Neutrophil (primary cell): ENCODE measurements around the gene HS1BP3.

Experiments used
- H3K27ac ChIP-seq: fragments of 200-600 bp; sonication (generic); 2 replicates; pipeline ENCODE4 v1.5.1; 2016; ENCODE audit warnings: mild to moderate bottlenecking, moderate library complexity
- H3K27me3 ChIP-seq: fragments of 200-600 bp; sonication (generic); 2 replicates; pipeline ENCODE4 v1.6.0; 2016; ENCODE audit warnings: mild to moderate bottlenecking
- H3K36me3 ChIP-seq: fragments of 200-600 bp; sonication (generic); 2 replicates; pipeline ENCODE4 v1.5.1; 2017
- H3K4me1 ChIP-seq, 2 experiments: fragments of 200-600 bp in 1 of 2; sonication (generic) in 1 of 2; 1 replicate in 1 of 2; 2 replicates in 1 of 2; pipeline versions ENCODE4 v1.5.1 to v1.6.1; 2013 to 2016; ENCODE audit warnings: low read depth in 1 of 2, low read length in 1 of 2, mild to moderate bottlenecking in 1 of 2, moderate library complexity in 1 of 2; ENCODE audit not compliant: control insufficient read depth in 1 of 2, insufficient read depth in 1 of 2
- H3K4me3 ChIP-seq, 2 experiments: fragments of 200-600 bp in 1 of 2; sonication (generic) in 1 of 2; 1 replicate in 1 of 2; 2 replicates in 1 of 2; pipeline ENCODE4 v1.5.1; 2013 to 2016; ENCODE audit warnings: low read depth in 1 of 2, low read length in 1 of 2, mild to moderate bottlenecking in 1 of 2, moderate library complexity in 1 of 2
- H3K9me3 ChIP-seq: fragments of 200-600 bp; sonication (generic); 2 replicates; pipeline ENCODE4 v1.5.1; 2016
- TF ChIP-seq, protein P1 (sequence below): fragments of 200-600 bp; sonication (generic); IDR thresholded peaks from 2 replicates; pipeline ENCODE4 v1.5.1; 2016; ENCODE audit warnings: antibody characterized with exemption

Gene HS1BP3

DNA sequence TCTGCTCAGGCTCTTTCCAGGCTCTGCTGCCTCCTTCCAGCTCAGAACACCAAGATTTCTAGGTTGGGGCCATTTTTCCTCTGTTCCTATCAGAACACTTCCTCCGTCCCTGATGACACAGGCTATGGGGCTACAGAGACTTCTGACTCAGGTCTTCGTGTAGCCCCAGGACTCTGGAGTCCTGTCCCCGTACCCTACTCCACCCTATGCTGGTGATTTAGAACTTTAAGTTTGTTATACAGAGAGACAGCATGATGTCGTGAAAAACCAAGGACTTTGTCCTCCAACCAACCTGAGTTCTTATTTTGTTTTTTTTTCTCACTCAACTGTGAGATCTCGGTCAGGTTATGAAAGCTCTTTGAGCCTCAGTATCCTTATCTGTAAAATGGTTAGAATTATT, 78.7 kb downstream of the HS1BP3 start:
- TF ChIP-seq, protein P1, sequence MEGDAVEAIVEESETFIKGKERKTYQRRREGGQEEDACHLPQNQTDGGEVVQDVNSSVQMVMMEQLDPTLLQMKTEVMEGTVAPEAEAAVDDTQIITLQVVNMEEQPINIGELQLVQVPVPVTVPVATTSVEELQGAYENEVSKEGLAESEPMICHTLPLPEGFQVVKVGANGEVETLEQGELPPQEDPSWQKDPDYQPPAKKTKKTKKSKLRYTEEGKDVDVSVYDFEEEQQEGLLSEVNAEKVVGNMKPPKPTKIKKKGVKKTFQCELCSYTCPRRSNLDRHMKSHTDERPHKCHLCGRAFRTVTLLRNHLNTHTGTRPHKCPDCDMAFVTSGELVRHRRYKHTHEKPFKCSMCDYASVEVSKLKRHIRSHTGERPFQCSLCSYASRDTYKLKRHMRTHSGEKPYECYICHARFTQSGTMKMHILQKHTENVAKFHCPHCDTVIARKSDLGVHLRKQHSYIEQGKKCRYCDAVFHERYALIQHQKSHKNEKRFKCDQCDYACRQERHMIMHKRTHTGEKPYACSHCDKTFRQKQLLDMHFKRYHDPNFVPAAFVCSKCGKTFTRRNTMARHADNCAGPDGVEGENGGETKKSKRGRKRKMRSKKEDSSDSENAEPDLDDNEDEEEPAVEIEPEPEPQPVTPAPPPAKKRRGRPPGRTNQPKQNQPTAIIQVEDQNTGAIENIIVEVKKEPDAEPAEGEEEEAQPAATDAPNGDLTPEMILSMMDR = no peak
- no peak overlapping the region for H3K27ac ChIP-seq
- H3K4me1 ChIP-seq = no peaks in the 10 kb centered on the region
- H3K9me3 ChIP-seq = no peaks in the 10 kb centered on the region
- no peaks in the 10 kb centered on the region for H3K36me3 ChIP-seq
- H3K4me3 ChIP-seq = no peak overlapping the region
- no peaks in the 10 kb centered on the region for H3K27me3 ChIP-seq

DNA sequence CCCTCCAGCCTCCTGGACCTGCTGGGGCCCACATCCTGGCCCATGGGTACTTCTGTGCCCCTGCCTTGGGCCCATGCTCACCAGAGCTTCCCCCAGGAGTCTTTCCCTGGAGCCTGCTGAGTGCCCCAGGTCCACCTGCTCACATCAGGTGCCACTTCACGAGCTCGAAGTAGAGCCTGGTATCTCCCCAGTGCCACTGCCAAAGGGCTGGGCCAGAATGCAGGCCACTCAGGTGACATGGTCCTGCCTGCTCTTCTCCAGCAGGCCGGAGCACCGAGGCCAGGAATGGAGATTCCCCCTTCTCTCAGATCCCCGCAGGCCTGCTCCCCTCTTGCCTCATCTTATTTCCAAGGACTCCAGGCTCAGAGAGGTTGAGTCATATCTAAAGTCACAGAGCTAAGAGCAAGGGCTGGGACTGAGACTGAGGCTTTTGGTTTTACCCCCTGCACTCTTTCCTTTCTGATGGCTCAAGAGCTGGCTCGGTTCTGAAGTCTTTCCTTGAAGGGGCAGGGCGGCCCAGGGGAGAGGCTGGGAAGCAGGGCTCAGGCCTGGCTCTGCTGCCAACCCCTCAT, 79.2 kb downstream of the HS1BP3 start:
- Histone ChIP-seq H3K36me3 (no peaks in the 10 kb centered on the region), H3K27me3 (no peaks in the 10 kb centered on the region), H3K9me3 (no peaks in the 10 kb centered on the region), H3K4me1 (no peaks in the 10 kb centered on the region), H3K27ac (no peak overlapping the region), H3K4me3 (no peak overlapping the region)
- TF ChIP-seq, protein P1 = no peak

DNA sequence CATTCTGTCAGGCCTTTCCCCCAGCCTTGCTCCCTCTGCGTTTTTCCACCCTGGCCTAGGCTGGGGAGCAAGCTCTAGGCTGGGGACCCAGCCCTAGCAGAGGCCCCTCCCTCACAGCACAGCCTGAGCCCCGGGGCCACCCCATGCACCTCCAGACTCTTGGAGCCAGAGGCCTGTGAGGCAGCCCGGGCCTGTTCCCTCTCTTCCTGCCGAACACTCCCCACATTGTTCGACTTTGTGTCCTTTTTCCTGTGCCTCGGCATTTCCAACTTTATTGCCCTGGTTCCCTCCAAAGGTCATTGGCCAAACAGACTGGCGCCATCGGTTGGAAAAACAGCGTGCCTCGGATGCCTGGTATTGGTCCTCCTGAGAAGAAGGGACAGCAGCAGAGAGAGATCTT, 79.7 kb downstream of the HS1BP3 start:
- no peak overlapping the region for H3K4me3 ChIP-seq
- H3K4me1 ChIP-seq = no peaks in the 10 kb centered on the region
- no peak overlapping the region for H3K27ac ChIP-seq
- no peaks in the 10 kb centered on the region for H3K27me3 ChIP-seq
- no peaks in the 10 kb centered on the region for H3K36me3 ChIP-seq
- TF ChIP-seq, protein P1 = no peak
- no peaks in the 10 kb centered on the region for H3K9me3 ChIP-seq

DNA sequence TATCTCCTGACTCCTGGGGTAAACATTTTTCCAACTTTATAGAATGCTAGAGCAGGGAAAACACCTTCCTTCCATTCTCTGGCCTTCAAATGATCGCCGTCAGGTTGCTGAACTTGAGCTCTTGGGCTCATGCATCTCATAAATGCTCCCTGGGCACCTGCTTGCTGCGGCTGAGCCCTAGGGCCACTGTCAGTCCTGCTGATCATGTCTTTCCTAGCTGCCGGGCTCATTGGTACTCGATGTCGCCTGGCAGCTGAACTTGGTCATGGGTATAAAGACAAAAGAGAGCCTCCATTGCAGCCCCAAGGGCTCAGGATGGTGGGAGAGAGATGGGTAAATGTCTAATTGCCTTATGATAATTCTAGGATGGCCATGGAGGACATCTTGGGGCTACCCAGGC, 80.6 kb downstream of the HS1BP3 start:
- Histone ChIP-seq H3K27ac (no peak overlapping the region), H3K4me3 (no peak overlapping the region), H3K27me3 (no peaks in the 10 kb centered on the region), H3K36me3 (no peaks in the 10 kb centered on the region), H3K9me3 (no peaks in the 10 kb centered on the region), H3K4me1 (no peaks in the 10 kb centered on the region)
- TF ChIP-seq, protein P1 = no peak

DNA sequence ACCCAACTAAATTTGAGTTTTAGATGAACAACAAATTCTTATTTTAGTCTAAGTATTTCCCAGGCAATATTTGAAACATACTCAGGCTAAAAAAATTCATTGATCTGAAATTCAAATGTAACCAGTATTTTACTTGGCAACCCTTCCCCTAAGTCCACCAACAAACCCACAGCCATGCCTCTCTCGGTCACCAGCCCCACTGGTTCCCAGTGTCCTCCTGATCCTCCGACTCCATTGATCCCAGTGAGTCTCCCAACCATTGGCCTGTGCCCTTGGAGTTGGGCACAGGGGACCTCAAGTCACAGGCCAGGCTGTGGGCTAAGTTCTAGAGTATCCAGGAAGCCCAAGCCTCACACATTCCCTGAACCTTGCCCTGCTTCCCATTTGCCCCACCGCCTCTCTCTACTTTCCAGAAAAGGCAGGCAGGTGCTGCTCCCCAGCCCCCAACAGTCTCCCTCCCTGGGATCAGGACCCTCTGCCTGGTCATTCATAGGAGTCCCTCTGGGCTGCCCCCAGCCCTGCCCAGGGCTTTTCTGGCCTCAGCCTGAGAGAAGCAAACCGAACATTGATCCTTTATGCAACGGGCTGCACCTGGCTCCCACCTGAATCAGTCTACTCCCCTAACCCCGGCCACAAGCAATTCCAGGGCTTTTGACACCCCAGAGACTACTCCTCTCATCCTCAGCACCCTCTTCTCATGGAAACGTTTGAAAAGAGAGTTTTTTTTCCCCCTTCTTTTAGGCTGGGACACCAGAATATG, 81.3 kb downstream of the HS1BP3 start:
- Histone ChIP-seq H3K4me1 (no peaks in the 10 kb centered on the region), H3K9me3 (no peaks in the 10 kb centered on the region), H3K27ac (no peak overlapping the region), H3K36me3 (no peaks in the 10 kb centered on the region), H3K27me3 (no peaks in the 10 kb centered on the region), H3K4me3 (no peak overlapping the region)
- TF ChIP-seq, protein P1 = no peak
